ENCODE measurements around the gene TMX1. TPM values are rescaled to one million over a fixed set of nuclear protein-coding genes. Genes with fewer than 3 reads are reported as not detected.

TMX1 gene
- total and polyA plus RNA-seq, 2 experiments from 2014 or later, result 61.5 to 126 TPM

DNA sequence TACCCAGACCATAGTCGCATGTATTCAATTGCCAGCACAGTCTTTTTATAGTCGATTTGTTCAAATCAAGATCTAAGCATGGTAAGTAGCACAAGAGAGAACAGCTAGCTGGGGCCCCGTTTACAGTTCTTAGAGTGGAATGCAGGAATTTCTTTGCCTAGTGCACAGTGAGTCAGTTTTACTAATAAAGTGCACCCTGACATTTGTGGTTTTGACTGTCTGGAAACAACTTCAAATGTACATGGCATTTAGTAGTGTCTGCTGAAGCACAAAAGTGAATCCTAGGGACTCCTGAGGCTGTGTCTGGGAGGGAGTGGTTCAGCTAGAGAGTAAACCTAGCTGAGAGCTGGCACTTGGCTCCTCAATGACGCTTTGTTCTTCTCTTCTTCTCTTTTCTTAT lies 64.9 kb downstream of the TMX1 start (continued):
- TF ChIP-seq, protein P1, sequence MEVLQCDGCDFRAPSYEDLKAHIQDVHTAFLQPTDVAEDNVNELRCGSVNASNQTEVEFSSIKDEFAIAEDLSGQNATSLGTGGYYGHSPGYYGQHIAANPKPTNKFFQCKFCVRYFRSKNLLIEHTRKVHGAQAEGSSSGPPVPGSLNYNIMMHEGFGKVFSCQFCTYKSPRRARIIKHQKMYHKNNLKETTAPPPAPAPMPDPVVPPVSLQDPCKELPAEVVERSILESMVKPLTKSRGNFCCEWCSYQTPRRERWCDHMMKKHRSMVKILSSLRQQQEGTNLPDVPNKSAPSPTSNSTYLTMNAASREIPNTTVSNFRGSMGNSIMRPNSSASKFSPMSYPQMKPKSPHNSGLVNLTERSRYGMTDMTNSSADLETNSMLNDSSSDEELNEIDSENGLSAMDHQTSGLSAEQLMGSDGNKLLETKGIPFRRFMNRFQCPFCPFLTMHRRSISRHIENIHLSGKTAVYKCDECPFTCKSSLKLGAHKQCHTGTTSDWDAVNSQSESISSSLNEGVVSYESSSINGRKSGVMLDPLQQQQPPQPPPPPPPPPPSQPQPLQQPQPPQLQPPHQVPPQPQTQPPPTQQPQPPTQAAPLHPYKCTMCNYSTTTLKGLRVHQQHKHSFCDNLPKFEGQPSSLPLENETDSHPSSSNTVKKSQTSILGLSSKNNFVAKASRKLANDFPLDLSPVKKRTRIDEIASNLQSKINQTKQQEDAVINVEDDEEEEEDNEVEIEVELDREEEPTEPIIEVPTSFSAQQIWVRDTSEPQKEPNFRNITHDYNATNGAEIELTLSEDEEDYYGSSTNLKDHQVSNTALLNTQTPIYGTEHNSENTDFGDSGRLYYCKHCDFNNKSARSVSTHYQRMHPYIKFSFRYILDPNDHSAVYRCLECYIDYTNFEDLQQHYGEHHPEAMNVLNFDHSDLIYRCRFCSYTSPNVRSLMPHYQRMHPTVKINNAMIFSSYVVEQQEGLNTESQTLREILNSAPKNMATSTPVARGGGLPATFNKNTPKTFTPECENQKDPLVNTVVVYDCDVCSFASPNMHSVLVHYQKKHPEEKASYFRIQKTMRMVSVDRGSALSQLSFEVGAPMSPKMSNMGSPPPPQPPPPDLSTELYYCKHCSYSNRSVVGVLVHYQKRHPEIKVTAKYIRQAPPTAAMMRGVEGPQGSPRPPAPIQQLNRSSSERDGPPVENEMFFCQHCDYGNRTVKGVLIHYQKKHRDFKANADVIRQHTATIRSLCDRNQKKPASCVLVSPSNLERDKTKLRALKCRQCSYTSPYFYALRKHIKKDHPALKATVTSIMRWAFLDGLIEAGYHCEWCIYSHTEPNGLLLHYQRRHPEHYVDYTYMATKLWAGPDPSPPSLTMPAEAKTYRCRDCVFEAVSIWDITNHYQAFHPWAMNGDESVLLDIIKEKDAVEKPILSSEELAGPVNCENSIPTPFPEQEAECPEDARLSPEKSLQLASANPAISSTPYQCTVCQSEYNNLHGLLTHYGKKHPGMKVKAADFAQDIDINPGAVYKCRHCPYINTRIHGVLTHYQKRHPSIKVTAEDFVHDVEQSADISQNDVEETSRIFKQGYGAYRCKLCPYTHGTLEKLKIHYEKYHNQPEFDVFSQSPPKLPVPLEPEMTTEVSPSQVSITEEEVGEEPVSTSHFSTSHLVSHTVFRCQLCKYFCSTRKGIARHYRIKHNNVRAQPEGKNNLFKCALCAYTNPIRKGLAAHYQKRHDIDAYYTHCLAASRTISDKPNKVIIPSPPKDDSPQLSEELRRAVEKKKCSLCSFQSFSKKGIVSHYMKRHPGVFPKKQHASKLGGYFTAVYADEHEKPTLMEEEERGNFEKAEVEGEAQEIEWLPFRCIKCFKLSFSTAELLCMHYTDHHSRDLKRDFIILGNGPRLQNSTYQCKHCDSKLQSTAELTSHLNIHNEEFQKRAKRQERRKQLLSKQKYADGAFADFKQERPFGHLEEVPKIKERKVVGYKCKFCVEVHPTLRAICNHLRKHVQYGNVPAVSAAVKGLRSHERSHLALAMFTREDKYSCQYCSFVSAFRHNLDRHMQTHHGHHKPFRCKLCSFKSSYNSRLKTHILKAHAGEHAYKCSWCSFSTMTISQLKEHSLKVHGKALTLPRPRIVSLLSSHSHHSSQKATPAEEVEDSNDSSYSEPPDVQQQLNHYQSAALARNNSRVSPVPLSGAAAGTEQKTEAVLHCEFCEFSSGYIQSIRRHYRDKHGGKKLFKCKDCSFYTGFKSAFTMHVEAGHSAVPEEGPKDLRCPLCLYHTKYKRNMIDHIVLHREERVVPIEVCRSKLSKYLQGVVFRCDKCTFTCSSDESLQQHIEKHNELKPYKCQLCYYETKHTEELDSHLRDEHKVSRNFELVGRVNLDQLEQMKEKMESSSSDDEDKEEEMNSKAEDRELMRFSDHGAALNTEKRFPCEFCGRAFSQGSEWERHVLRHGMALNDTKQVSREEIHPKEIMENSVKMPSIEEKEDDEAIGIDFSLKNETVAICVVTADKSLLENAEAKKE (CRISPR knock-in tag; IDR thresholded peaks at IDR 0.05), result no peak
- TF ChIP-seq ZNF114 (CRISPR knock-in tag; IDR thresholded peaks at IDR 0.05) (no peak), REST (IDR thresholded peaks at IDR 0.05; ENCODE audit: unreplicated experiment) (no peak), EZH2 (IDR thresholded peaks at IDR 0.05; ENCODE audit: low read depth, unreplicated experiment) (no peak)

DNA sequence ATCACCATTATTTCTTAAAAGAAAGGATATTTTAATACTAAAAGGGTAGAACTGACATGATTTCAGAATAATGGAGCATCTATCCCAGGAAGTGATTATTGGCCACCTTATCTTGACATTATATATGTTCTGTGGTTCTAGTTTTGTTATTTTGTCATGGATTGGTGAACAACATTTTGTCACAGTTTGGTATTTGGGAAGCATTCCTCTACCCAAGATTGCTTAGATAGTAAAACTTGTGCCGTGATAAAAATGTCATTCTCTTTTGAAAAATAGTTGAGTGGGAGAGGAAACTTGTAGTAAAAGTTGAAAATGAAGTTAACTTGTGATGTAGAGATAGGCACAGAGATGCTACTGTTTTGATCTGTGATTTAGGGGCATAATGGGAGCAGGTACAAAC lies 65.7 kb downstream of the TMX1 start:
- no peak overlapping the region for H3K4me3 ChIP-seq
- Mint-ChIP-seq H3K27ac (no peak overlapping the region), H3K4me3 (no peak overlapping the region), H3K27me3 (ENCODE audit: insufficient read depth, low read depth, poor library complexity) (peaks cover 1% of the 10 kb centered on the region), H3K4me1 (peaks cover 19% of the 10 kb centered on the region), H3K36me3 (ENCODE audit: low read depth) (no peaks in the 10 kb centered on the region), H3K9me3 (no peaks in the 10 kb centered on the region)
- H3K27me3 ChIP-seq (ENCODE audit: insufficient read depth), result no peaks in the 10 kb centered on the region
- H3K36me3 ChIP-seq (ENCODE audit: insufficient read depth), result no peaks in the 10 kb centered on the region
- ATAC-seq (no peak), DNase-seq (ENCODE audit: low spot score) (no peak)
- no peaks in the 10 kb centered on the region for H4K20me1 ChIP-seq (replicated peaks; ENCODE audit: insufficient read depth)
- H3K4me2 ChIP-seq, result no peak overlapping the region
- H3K79me2 ChIP-seq (replicated peaks; ENCODE audit: insufficient read depth), result no peaks in the 10 kb centered on the region
- peaks cover 3% of the 10 kb centered on the region; the same call in 1 of the 2 replicates for H3K9me2 ChIP-seq (ENCODE audit: insufficient read depth)
- no peak overlapping the region for H3K27ac ChIP-seq (ENCODE audit: low read depth)
- H3F3A ChIP-seq (replicated peaks; ENCODE audit: low read depth), result no peaks in the 10 kb centered on the region
- H3K4me1 ChIP-seq (ENCODE audit: insufficient read depth), result peaks cover 15% of the 10 kb centered on the region
- no peak overlapping the region for H2AFZ ChIP-seq
- TF ChIP-seq ZNF114 (CRISPR knock-in tag; IDR thresholded peaks at IDR 0.05), result no peak
- no peak for TF ChIP-seq JUNB (IDR thresholded peaks at IDR 0.05; ENCODE audit: unreplicated experiment)
- no peak for TF ChIP-seq POLR2AphosphoS5 (IDR thresholded peaks at IDR 0.05; ENCODE audit: low read depth)
- TF ChIP-seq NANOG (IDR thresholded peaks at IDR 0.05; ENCODE audit: borderline replicate concordance), result no peak
- TF ChIP-seq ETS1 (IDR thresholded peaks at IDR 0.05), result no peak

All from GM23338 (cell line).